Endothelial cell of umbilical vein (primary cell): Measurements from ENCODE around the gene ELF4. TPM values are rescaled to one million over a fixed set of nuclear protein-coding genes. Genes with fewer than 3 reads are reported as not detected.

Experiments
- BruUV-seq: library from RNA; stranded (reverse); fragments of 400-500 nt; replicated peaks from 2 replicates; lab custom pipeline; 2021; lab: Mats Ljungman, UMichigan
- CTCF ChIA-PET: fragments of 300-600, 350-600 bp; sonication (Branson Sonifier 250); formaldehyde crosslinking; loops from one replicate; lab custom pipeline; 2021; ENCODE audit warnings: antibody characterized with exemption, inconsistent platforms; lab: Charles Lee
- POLR2A ChIA-PET: fragments of 300-600, 350-600 bp; sonication (Branson Sonifier 250); formaldehyde crosslinking; loops from one replicate; lab custom pipeline; 2021; ENCODE audit warnings: antibody characterized with exemption, inconsistent platforms; lab: Charles Lee
- DNase-seq: peaks from one replicate; pipeline ENCODE4 v3.0.0-alpha.2; 2011; ENCODE audit warnings: low read depth, low spot score
- FAIRE-seq: peaks from 2 replicates; lab custom pipeline; 2011; peaks lifted over from hg19 to GRCh38; lab: Jason Lieb, UNC
- H2AFZ ChIP-seq: 2 replicates; pipeline ENCODE4 v1.6.0; 2012; ENCODE audit warnings: low read depth, low read length, control low read depth, inconsistent platforms
- H3K27ac ChIP-seq: 2 replicates; pipeline ENCODE4 v1.5.1; 2011; ENCODE audit warnings: low read depth, mild to moderate bottlenecking, control low read depth, low read length, moderate library complexity; ENCODE audit not compliant: insufficient read depth
- H3K27me3 ChIP-seq, 2 experiments: 2 replicates each; pipeline versions ENCODE4 v1.6.0 to v1.6.1; 2011; ENCODE audit warnings: low read length in 2 of 2, mixed read lengths in 1 of 2; ENCODE audit not compliant: control insufficient read depth in 2 of 2, insufficient read depth in 2 of 2
- H3K36me3 ChIP-seq, 2 experiments: 2 replicates in 1 of 2; 3 replicates in 1 of 2; pipeline ENCODE4 v1.5.1; 2011; ENCODE audit warnings: low read length in 2 of 2, mild to moderate bottlenecking in 1 of 2, moderate library complexity in 1 of 2; ENCODE audit not compliant: control insufficient read depth in 2 of 2, insufficient read depth in 2 of 2; ENCODE audit errors: extremely low read depth in 1 of 2
- H3K4me1 ChIP-seq: 3 replicates; pipeline ENCODE4 v1.5.1; 2011; ENCODE audit warnings: mild to moderate bottlenecking, low read length; ENCODE audit not compliant: control insufficient read depth, insufficient read depth; ENCODE audit errors: extremely low read depth
- H3K4me2 ChIP-seq: 2 replicates; pipeline ENCODE4 v1.6.1; 2011; ENCODE audit warnings: low read length, control low read depth, mixed read lengths; ENCODE audit not compliant: insufficient read depth
- H3K4me3 ChIP-seq, 3 experiments: fragments of 200-600 bp in 1 of 3; sonication (generic), shearing (Covaris generic) in 1 of 3; replicated peaks in 1 of 3; 2 replicates each; pipeline ENCODE4 v1.5.1; 2011 to 2016; ENCODE audit warnings: control low read depth in 3 of 3, low read length in 3 of 3, mild to moderate bottlenecking in 2 of 3, inconsistent platforms in 1 of 3, low read depth in 1 of 3, moderate library complexity in 1 of 3; ENCODE audit not compliant: insufficient read depth in 1 of 3
- H3K79me2 ChIP-seq: 2 replicates; pipeline ENCODE4 v1.6.0; 2012; ENCODE audit warnings: low read length, inconsistent platforms; ENCODE audit not compliant: control insufficient read depth, insufficient read depth
- H3K9ac ChIP-seq: replicated peaks from 2 replicates; pipeline ENCODE3; 2011; ENCODE audit warnings: low read length, control low read depth; ENCODE audit not compliant: insufficient read depth; ENCODE audit errors: extremely low read depth
- H3K9me1 ChIP-seq: replicated peaks from 3 replicates; pipeline ENCODE4 v1.6.0; 2011; ENCODE audit warnings: mild to moderate bottlenecking, low read length; ENCODE audit not compliant: control insufficient read depth, insufficient read depth; ENCODE audit errors: extremely low read depth
- H3K9me3 ChIP-seq: replicated peaks from 2 replicates; pipeline ENCODE4 v1.5.1; 2012; ENCODE audit warnings: low read length, inconsistent platforms; ENCODE audit not compliant: control insufficient read depth, insufficient read depth
- H4K20me1 ChIP-seq: replicated peaks from 2 replicates; pipeline ENCODE3; 2011; ENCODE audit warnings: mild to moderate bottlenecking, low read length; ENCODE audit not compliant: control insufficient read depth, insufficient read depth; ENCODE audit errors: extremely low read depth
- EZH2 ChIP-seq: IDR thresholded peaks from 2 replicates; pipeline ENCODE4 v1.6.1; 2012; ENCODE audit warnings: borderline replicate concordance, low read depth, mild to moderate bottlenecking, moderate library complexity, low read length, inconsistent platforms; ENCODE audit not compliant: severe bottlenecking
- FOS ChIP-seq: IDR thresholded peaks from 2 replicates; pipeline ENCODE4 v1.6.1; 2011; ENCODE audit warnings: mild to moderate bottlenecking, low read length, moderate library complexity, borderline replicate concordance; ENCODE audit not compliant: insufficient read depth
- GATA2 ChIP-seq: IDR thresholded peaks from 2 replicates; pipeline ENCODE4 v1.7.0; 2011; ENCODE audit warnings: low read depth, mild to moderate bottlenecking, moderate library complexity, mixed read lengths, low read length; ENCODE audit not compliant: insufficient read length, insufficient read depth
- JUN ChIP-seq: IDR thresholded peaks from 2 replicates; pipeline ENCODE4 v1.6.1; 2011; ENCODE audit warnings: borderline replicate concordance, low read depth; ENCODE audit not compliant: insufficient read length, insufficient read depth
- MYC ChIP-seq: IDR thresholded peaks from one replicate; pipeline ENCODE4 v1.6.1; 2011; ENCODE audit warnings: mild to moderate bottlenecking, low read depth, low read length
- POLR2A ChIP-seq: IDR thresholded peaks from 2 replicates; pipeline ENCODE4 v1.6.1; 2012; ENCODE audit warnings: low read depth, mild to moderate bottlenecking, control low read depth, low read length
- POLR2AphosphoS5 ChIP-seq: IDR thresholded peaks from 2 replicates; pipeline ENCODE4 v1.6.1; 2012; ENCODE audit warnings: low read depth, mild to moderate bottlenecking, control low read depth, low read length, moderate library complexity; ENCODE audit not compliant: insufficient read depth
- dilution Hi-C: fragments of 300-500 bp; cut with MboI; formaldehyde crosslinking; loops from one replicate; pipeline ENCODE4 v1.15.0; 2019; ENCODE audit warnings: low sequenced_read_pairs; ENCODE audit not compliant: extremely low pct_ligation_motif_present
- intact Hi-C: fragments of 100-400 bp; cut with micrococcal nuclease; formaldehyde crosslinking; loops from one replicate; pipeline ENCODE4 v1.10.0; 2022
- polyA plus RNA-seq, 4 experiments: library from polyadenylated mRNA; depleted of rRNA in 3 of 4; stranded (reverse) in 3 of 4; unstranded in 1 of 4; fragments of >200 nt; gene quantifications; 2 replicates each; pipeline versions ENCODE4 v1.2.1 to v1.2.3, GENCODE V29; 2011 to 2012; ENCODE audit warnings: missing spikeins in 1 of 4
- total RNA-seq: library from RNA; stranded (reverse); gene quantifications from 2 replicates; pipeline ENCODE4 v1.2.3, GENCODE V29; 2021
- TF ChIP-seq, protein P1 (sequence below): IDR thresholded peaks from 2 replicates; pipeline ENCODE4 v1.6.1; 2011; ENCODE audit not compliant: insufficient read depth, insufficient read length
- TF ChIP-seq, protein P2 (sequence below), 2 donors: IDR thresholded peaks; 1 replicate in 1 of 2; 2 replicates in 1 of 2; pipeline ENCODE4 v1.5.1; 2011; ENCODE audit warnings: low read length in 2 of 2, mild to moderate bottlenecking in 2 of 2, moderate library complexity in 2 of 2, control low read depth in 1 of 2, inconsistent platforms in 1 of 2, low read depth in 1 of 2; ENCODE audit not compliant: insufficient read depth in 1 of 2; ENCODE audit errors: extremely low read depth in 1 of 2

The ELF4 gene
- total and polyA plus RNA-seq, 2 donors (not counting 3 experiments of a cell fraction or from before 2014, with no cell fraction given): 31.9 to 33.4 TPM

DNA sequence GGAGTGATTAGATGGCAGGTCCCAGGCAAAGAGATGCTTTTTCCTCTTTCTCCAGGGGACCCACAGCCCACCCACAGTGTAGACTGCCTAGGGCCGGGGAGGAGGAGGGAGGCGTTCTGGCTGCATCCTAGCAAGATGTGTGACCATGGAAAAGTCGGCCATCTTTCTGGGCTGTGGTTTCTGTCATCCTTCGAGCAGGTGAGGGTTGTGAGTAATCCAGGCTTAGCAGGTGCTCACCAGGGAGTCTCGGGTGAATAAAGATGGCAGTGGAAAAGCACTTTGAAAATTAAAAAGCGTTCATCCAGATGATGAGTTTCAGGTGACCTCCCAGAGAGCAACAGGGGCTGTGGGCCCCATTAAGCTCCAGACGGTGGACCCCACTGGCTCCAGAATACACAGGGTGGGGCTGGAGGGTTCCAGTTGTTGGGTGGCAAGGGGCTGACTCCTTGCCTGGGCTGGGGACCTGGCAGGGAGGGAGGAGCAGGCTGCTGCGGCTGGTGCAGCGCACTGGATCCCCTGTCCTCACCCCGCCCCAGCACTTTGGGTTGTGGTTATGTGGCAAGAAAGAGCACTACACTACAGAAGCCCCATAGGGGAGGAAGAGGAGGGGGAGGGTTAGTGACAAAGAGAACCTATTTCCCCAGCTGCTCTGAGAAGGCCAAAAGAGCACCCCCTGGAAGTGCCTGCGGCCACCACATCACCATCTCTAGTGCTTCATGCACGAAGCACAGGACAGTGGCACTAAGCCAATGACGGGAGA is 23.7 kb downstream of the ELF4 start:
- CTCF ChIA-PET: interaction anchor here (1.3 to 2.5 kb wide), 3 partner anchors 9 to 34 kb away, joined by 3 to 24 read pairs (median 7); no protein-coding TSS in a partner anchor
- H3K4me2 ChIP-seq: no peak overlapping the region

DNA sequence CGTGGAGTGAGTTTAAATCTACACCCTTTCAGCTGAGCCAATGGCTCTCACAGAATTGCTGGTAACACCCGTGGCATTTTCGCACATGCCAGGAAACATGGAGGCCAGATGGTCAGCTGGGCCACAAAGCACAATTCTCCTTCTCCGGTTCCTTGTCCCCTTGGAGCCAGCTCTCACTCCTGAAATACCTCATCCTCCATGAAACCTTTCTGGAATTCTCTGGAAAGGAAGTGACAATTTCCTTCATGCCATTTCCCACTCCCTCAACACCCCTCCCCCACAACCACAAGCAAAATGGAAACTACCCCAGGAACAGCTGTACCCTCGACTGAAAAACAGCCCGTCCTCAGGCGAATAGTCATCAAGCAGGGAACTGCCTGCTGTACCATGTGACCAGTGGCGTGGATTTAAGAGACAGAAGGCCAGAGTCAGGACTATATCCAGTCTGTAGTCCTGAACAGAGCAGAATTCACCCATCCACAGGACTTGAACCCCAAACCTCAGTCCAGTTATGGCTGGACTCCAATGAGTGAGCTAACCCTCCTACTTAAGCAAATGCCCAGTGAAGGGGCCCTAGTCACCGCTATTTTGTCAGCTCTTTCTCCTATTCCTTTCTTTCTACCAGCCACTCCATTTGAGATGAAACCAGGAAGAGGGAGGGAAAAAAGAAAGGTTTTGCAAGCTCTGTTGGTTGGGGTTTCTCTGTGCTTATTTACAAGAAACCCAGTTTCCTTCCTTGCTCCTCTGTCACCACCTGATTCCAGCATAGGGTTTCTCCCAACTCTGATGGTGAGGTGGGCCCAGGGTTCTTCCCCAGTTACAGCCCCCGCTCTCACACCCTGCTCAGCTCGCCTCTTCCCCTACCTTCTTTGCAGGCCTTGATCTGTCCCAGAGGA is 24.5 kb downstream of the ELF4 start:
- intact Hi-C loops (loop anchor here (1.0 to 2.0 kb wide), 3 partner anchors 12 to 81 kb away; no protein-coding TSS in a partner anchor), dilution Hi-C loops (no loop called here)
- TSS peak; percentile 99 for BruUV-seq
- POLR2A ChIA-PET: interaction anchor here (0.7 to 1.5 kb wide), 4 partner anchors 13 to 88 kb away, joined by 3 to 5 read pairs (median 4); no protein-coding TSS in a partner anchor
- Histone ChIP-seq H3K79me2 (peaks cover 48% of the 10 kb centered on the region), H3K4me1 (peaks cover 45% of the 10 kb centered on the region), H3K27ac (peak overlapping the region; percentile 94), H4K20me1 (no peaks in the 10 kb centered on the region), H3K36me3 (peaks cover 0 to under 1% of the 10 kb centered on the region in 2 experiments), H3K4me2 (peak overlapping the region; percentile 34), H3K27me3 (no peaks in the 10 kb centered on the region), H3K9ac (peak overlapping the region; percentile 57), H3K9me3 (no peaks in the 10 kb centered on the region), H3K4me3 (no peak overlapping the region), H3K9me1 (no peaks in the 10 kb centered on the region), H2AFZ (no peak overlapping the region)
- TF ChIP-seq MYC: no peak
- no peak for TF ChIP-seq POLR2A
- TF ChIP-seq EZH2: no peak
- peak; percentile 48 for TF ChIP-seq POLR2AphosphoS5
- TF ChIP-seq, protein P1, sequence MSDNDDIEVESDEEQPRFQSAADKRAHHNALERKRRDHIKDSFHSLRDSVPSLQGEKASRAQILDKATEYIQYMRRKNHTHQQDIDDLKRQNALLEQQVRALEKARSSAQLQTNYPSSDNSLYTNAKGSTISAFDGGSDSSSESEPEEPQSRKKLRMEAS: peak; percentile 65
- TF ChIP-seq FOS: no peak
- TF ChIP-seq JUN: no peak
- no peak for TF ChIP-seq GATA2
- TF ChIP-seq, protein P2, sequence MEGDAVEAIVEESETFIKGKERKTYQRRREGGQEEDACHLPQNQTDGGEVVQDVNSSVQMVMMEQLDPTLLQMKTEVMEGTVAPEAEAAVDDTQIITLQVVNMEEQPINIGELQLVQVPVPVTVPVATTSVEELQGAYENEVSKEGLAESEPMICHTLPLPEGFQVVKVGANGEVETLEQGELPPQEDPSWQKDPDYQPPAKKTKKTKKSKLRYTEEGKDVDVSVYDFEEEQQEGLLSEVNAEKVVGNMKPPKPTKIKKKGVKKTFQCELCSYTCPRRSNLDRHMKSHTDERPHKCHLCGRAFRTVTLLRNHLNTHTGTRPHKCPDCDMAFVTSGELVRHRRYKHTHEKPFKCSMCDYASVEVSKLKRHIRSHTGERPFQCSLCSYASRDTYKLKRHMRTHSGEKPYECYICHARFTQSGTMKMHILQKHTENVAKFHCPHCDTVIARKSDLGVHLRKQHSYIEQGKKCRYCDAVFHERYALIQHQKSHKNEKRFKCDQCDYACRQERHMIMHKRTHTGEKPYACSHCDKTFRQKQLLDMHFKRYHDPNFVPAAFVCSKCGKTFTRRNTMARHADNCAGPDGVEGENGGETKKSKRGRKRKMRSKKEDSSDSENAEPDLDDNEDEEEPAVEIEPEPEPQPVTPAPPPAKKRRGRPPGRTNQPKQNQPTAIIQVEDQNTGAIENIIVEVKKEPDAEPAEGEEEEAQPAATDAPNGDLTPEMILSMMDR (IDR thresholded peaks at IDR 0.05; ENCODE audit: extremely low read depth in 1 of 2, insufficient read depth in 1 of 2, low read depth in 1 of 2, low read length in 2 of 2): no peak
- CTCF ChIA-PET: interaction anchor here (1.0 to 2.5 kb wide), 5 partner anchors 10 to 45 kb away, joined by 3 to 24 read pairs (median 4); no protein-coding TSS in a partner anchor
- peak; percentile 93 for FAIRE-seq
- peak; percentile 90 for DNase-seq

More for the DNA sequence above, 23.7 kb downstream of the ELF4 start:
- H3K27ac ChIP-seq: peak overlapping the region; percentile 94
- H3K36me3 ChIP-seq: no peaks in the 10 kb centered on the region
- peaks cover 44% of the 10 kb centered on the region for H3K4me1 ChIP-seq
- TF ChIP-seq POLR2AphosphoS5 (no peak), FOS (no peak)
- no TSS peak for BruUV-seq
- H3K4me3 ChIP-seq: no peak overlapping the region
- H3K9me3 ChIP-seq: no peaks in the 10 kb centered on the region
- H2AFZ ChIP-seq: no peak overlapping the region
- no peaks in the 10 kb centered on the region for H3K9me1 ChIP-seq
- peaks cover 51% of the 10 kb centered on the region for H3K79me2 ChIP-seq
- no peaks in the 10 kb centered on the region for H3K27me3 ChIP-seq
- no peak for DNase-seq
- FAIRE-seq: no peak
- intact Hi-C loops: no loop called here
- dilution Hi-C loops: no loop called here
- H3K9ac ChIP-seq: peak overlapping the region; percentile 57
- POLR2A ChIA-PET: interaction anchor here (1.1 to 1.5 kb wide), 2 partner anchors 23 to 87 kb away, joined by 3 to 5 read pairs; no protein-coding TSS in a partner anchor
- no peaks in the 10 kb centered on the region for H4K20me1 ChIP-seq
